H9 (cell line): ENCODE results near the gene SFI1. TPM values are rescaled to one million over a fixed set of nuclear protein-coding genes. Genes with fewer than 3 reads are reported as not detected.

Experiments used
- DNase-seq: peaks from one replicate; pipeline ENCODE4 v3.0.0-alpha.2; 2017
- H2AFZ ChIP-seq: one replicate; pipeline ENCODE4 v1.6.1; 2013; ENCODE audit warnings: mild to moderate bottlenecking, low read length, control low read depth, moderate library complexity
- H2AK5ac ChIP-seq: 2 replicates; pipeline ENCODE4 v1.6.1; 2013; ENCODE audit warnings: low read length, control low read depth, mixed read lengths; ENCODE audit not compliant: insufficient read length
- H2BK120ac ChIP-seq: one replicate; pipeline ENCODE4 v1.6.1; 2013; ENCODE audit warnings: low read depth, mild to moderate bottlenecking, low read length, control low read depth, inconsistent platforms; ENCODE audit not compliant: poor library complexity, severe bottlenecking
- H2BK12ac ChIP-seq: 2 replicates; pipeline ENCODE4 v1.6.1; 2013; ENCODE audit warnings: low read length, control low read depth, mixed read lengths, low read depth; ENCODE audit not compliant: insufficient read length
- H2BK15ac ChIP-seq: 2 replicates; pipeline ENCODE4 v1.6.1; 2013; ENCODE audit warnings: low read depth, low read length, control low read depth
- H2BK20ac ChIP-seq: one replicate; pipeline ENCODE4 v1.6.1; 2013; ENCODE audit warnings: low read depth, mild to moderate bottlenecking, low read length, control low read depth, inconsistent platforms; ENCODE audit not compliant: poor library complexity, severe bottlenecking
- H2BK5ac ChIP-seq: 2 replicates; pipeline ENCODE4 v1.6.1; 2013; ENCODE audit warnings: low read length, control low read depth, mixed read lengths; ENCODE audit not compliant: insufficient read length
- H3K14ac ChIP-seq: 2 replicates; pipeline ENCODE4 v1.6.1; 2013; ENCODE audit warnings: low read length, control low read depth; ENCODE audit not compliant: insufficient read depth
- H3K18ac ChIP-seq: 2 replicates; pipeline ENCODE4 v1.6.1; 2013; ENCODE audit warnings: low read depth, mild to moderate bottlenecking, mixed read lengths, low read length, control low read depth; ENCODE audit not compliant: insufficient read length
- H3K23ac ChIP-seq: 2 replicates; pipeline ENCODE4 v1.6.1; 2013; ENCODE audit warnings: low read length, control low read depth, mixed read lengths, low read depth; ENCODE audit not compliant: insufficient read length
- H3K23me2 ChIP-seq: 2 replicates; pipeline ENCODE4 v1.6.1; 2013; ENCODE audit warnings: low read depth, mild to moderate bottlenecking, mixed read lengths, low read length, control low read depth; ENCODE audit not compliant: insufficient read length, poor library complexity, severe bottlenecking
- H3K27ac ChIP-seq: 2 replicates; pipeline ENCODE4 v1.5.1; 2013; ENCODE audit warnings: low read length, control low read depth, mixed read lengths, low read depth; ENCODE audit not compliant: insufficient read length
- H3K27me3 ChIP-seq: 2 replicates; pipeline ENCODE4 v1.6.1; 2013; ENCODE audit warnings: low read length, control low read depth, inconsistent platforms; ENCODE audit not compliant: insufficient read depth
- H3K4ac ChIP-seq: 2 replicates; pipeline ENCODE4 v1.6.1; 2013; ENCODE audit warnings: low read depth, mild to moderate bottlenecking, control low read depth, inconsistent platforms, low read length, moderate library complexity
- H3K4me1 ChIP-seq: 2 replicates; pipeline ENCODE4 v1.6.1; 2013; ENCODE audit warnings: low read length, control low read depth, inconsistent platforms; ENCODE audit not compliant: insufficient read depth
- H3K4me2 ChIP-seq: 2 replicates; pipeline ENCODE4 v1.6.1; 2013; ENCODE audit warnings: low read length, control low read depth, mixed read lengths; ENCODE audit not compliant: insufficient read length, insufficient read depth
- H3K56ac ChIP-seq: 2 replicates; pipeline ENCODE4 v1.6.1; 2013; ENCODE audit warnings: low read depth, mild to moderate bottlenecking, mixed read lengths, low read length, control low read depth; ENCODE audit not compliant: insufficient read length
- H3K79me1 ChIP-seq: 2 replicates; pipeline ENCODE4 v1.6.1; 2013; ENCODE audit warnings: low read depth, mild to moderate bottlenecking, moderate library complexity, low read length, control low read depth, inconsistent platforms; ENCODE audit not compliant: insufficient read depth, poor library complexity, severe bottlenecking
- H3K79me2 ChIP-seq: 2 replicates; pipeline ENCODE4 v1.6.1; 2013; ENCODE audit warnings: low read length, control low read depth, inconsistent platforms; ENCODE audit not compliant: insufficient read depth
- H3K9ac ChIP-seq: 2 replicates; pipeline ENCODE4 v1.6.1; 2013; ENCODE audit warnings: low read length, control low read depth, mixed read lengths; ENCODE audit not compliant: insufficient read length; ENCODE audit errors: extremely low read depth
- H3K9me3 ChIP-seq: one replicate; pipeline ENCODE4 v1.6.1; 2013; ENCODE audit warnings: low read depth, low read length, inconsistent platforms; ENCODE audit not compliant: control insufficient read depth
- H3T11ph ChIP-seq: one replicate; pipeline ENCODE4 v1.6.1; 2013; ENCODE audit warnings: mild to moderate bottlenecking, low read length, control low read depth, inconsistent platforms
- H4K20me1 ChIP-seq: one replicate; pipeline ENCODE4 v1.6.1; 2013; ENCODE audit not compliant: control insufficient read depth, insufficient read length, insufficient read depth
- H4K5ac ChIP-seq: 2 replicates; pipeline ENCODE4 v1.6.1; 2013; ENCODE audit warnings: low read depth, mild to moderate bottlenecking, mixed read lengths, low read length, control low read depth; ENCODE audit not compliant: insufficient read length
- H4K8ac ChIP-seq: replicated peaks from 2 replicates; pipeline ENCODE4 v1.6.1; 2013; ENCODE audit warnings: low read length, control low read depth, mixed read lengths, low read depth; ENCODE audit not compliant: insufficient read length
- H4K91ac ChIP-seq: 2 replicates; pipeline ENCODE4 v1.6.1; 2013; ENCODE audit warnings: low read depth, mild to moderate bottlenecking, moderate library complexity, mixed read lengths, low read length, control low read depth; ENCODE audit not compliant: insufficient read length
- H3K27ac Mint-ChIP-seq, 3 experiments: 2 replicates in 2 of 3; 3 replicates in 1 of 3; pipeline ENCODE4 v1.8.0; 2020 to 2021; ENCODE audit warnings: mixed read lengths in 3 of 3, mild to moderate bottlenecking in 1 of 3, moderate library complexity in 1 of 3
- H3K27me3 Mint-ChIP-seq: 2 replicates; pipeline ENCODE4 v1.8.0; 2021; ENCODE audit warnings: low read depth, mild to moderate bottlenecking, moderate library complexity, mixed read lengths
- H3K36me3 Mint-ChIP-seq, 3 experiments: 2 replicates in 2 of 3; 3 replicates in 1 of 3; pipeline ENCODE4 v1.8.0; 2020 to 2021; ENCODE audit warnings: low read depth in 3 of 3, mixed read lengths in 3 of 3; ENCODE audit not compliant: insufficient read depth in 1 of 3
- H3K4me1 Mint-ChIP-seq, 2 experiments: 2 replicates each; pipeline ENCODE4 v1.8.0; 2020; ENCODE audit warnings: mixed read lengths in 2 of 2
- H3K4me3 Mint-ChIP-seq, 2 experiments: 2 replicates in 1 of 2; 3 replicates in 1 of 2; pipeline ENCODE4 v1.8.0; 2020 to 2021; ENCODE audit warnings: mild to moderate bottlenecking in 2 of 2, mixed read lengths in 2 of 2, moderate library complexity in 1 of 2
- H3K9me3 Mint-ChIP-seq, 2 experiments: 2 replicates in 1 of 2; 3 replicates in 1 of 2; pipeline ENCODE4 v1.8.0; 2020; ENCODE audit warnings: mild to moderate bottlenecking in 2 of 2, mixed read lengths in 2 of 2, moderate library complexity in 1 of 2
- CTCF ChIP-seq: fragments of 200-600 bp; sonication (generic); conservative IDR thresholded peaks from 3 replicates; pipeline ENCODE4 v1.8.0; 2021; ENCODE audit warnings: antibody characterized with exemption, mild to moderate bottlenecking
- WGBS: extraction: QIAGEN DNeasy Blood & Tissue Kit; methylation state at CpG from one replicate; pipeline ENCODE4 v1.1.7; 2013; ENCODE audit warnings: missing lambda C conversion rate, low lambda C conversion rate, mixed read lengths; ENCODE audit not compliant: insufficient read length; ENCODE audit errors: extremely low coverage; 5-methylcytosine and 5-hydroxymethylcytosine counted together
- total RNA-seq: library from RNA; stranded (reverse); gene quantifications from 2 replicates; pipeline ENCODE4 v1.2.1, GENCODE V29; 2021

The SFI1 gene
- total RNA-seq, 1 experiment from 2014 or later = 26.4 TPM

DNA sequence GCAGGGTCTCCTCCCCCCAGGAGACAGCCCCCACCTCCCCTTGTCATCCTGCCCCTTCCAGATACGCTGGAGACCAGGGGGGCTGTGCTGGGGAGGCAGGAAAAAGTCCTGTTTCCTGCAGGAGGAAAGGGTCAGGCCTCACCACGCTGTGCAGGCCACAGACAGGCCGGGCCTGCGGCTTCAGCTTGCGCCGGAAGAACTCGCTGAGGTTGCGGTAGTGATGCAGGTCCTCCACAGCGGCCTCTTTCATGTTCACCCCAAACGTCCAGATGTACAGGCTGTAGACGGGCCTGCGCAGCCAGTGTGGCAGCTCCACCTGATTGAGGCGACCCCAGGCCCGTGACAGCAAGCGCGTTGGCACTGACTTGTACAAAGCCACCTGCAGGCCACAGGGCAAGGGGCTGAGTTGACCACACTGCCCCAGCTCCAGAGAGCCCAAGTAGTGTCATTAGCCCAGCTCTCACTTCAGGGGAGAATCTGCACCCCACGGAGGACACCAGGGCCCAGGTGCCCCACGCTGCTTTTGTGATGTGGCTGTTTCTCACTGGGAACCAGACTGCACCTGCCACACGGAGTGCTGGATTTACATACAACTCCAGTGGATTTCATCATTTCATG lies 125.3 kb downstream of the SFI1 start:
- Histone ChIP-seq H3K23ac (no peak overlapping the region), H4K20me1 (no peaks in the 10 kb centered on the region), H2BK120ac (no peak overlapping the region), H3K9me3 (no peaks in the 10 kb centered on the region), H3K27ac (no peak overlapping the region), H4K91ac (no peak overlapping the region), H2BK15ac (no peak overlapping the region), H3K27me3 (no peaks in the 10 kb centered on the region), H3K79me2 (no peaks in the 10 kb centered on the region), H3T11ph (no peak overlapping the region), H3K18ac (no peak overlapping the region), H4K8ac (no peak overlapping the region), H3K9ac (no peak overlapping the region), H3K4ac (no peak overlapping the region), H3K4me1 (no peaks in the 10 kb centered on the region; the same call in 1 of the 2 replicates), H2BK12ac (no peak overlapping the region), H3K23me2 (no peaks in the 10 kb centered on the region), H2BK5ac (no peak overlapping the region), H3K79me1 (peaks cover 3% of the 10 kb centered on the region), H3K14ac (no peak overlapping the region), H2AFZ (no peak overlapping the region), H4K5ac (no peak overlapping the region), H3K56ac (no peak overlapping the region), H3K4me2 (no peak overlapping the region), H2BK20ac (no peak overlapping the region), H2AK5ac (no peak overlapping the region)
- no peak overlapping the region for H3K4me3 Mint-ChIP-seq
- DNase-seq = no peak
- peaks cover 4 to 35% (median 34%) of the 10 kb centered on the region in 3 experiments; a peak in 6 of 7 replicates for H3K36me3 Mint-ChIP-seq
- WGBS = no CpG with 5 or more reads among the region's 19 CpGs
- no peak for TF ChIP-seq CTCF
- H3K9me3 Mint-ChIP-seq = no peaks in the 10 kb centered on the region; a peak in 1 of 5 replicates
- H3K4me1 Mint-ChIP-seq = peaks cover 22 to 27% of the 10 kb centered on the region in 2 experiments
- peak overlapping the region; percentile 62 to 67 (median 64); a peak in 3 of 7 replicates for H3K27ac Mint-ChIP-seq
- H3K27me3 Mint-ChIP-seq = no peaks in the 10 kb centered on the region; the same call in 1 of the 2 replicates
